Ishikawa (cell line): Measurements from ENCODE around the gene ADGRL3.

Experiments
- CEBPB ChIP-seq: IDR thresholded peaks from 2 replicates; pipeline ENCODE4 v1.6.1; 2012
- CREB1 ChIP-seq: IDR thresholded peaks from 2 replicates; pipeline ENCODE4 v1.6.1; 2012; ENCODE audit warnings: low read depth
- EGR1 ChIP-seq: IDR thresholded peaks from 2 replicates; pipeline ENCODE4 v1.6.1; 2012
- EP300 ChIP-seq: IDR thresholded peaks from 2 replicates; pipeline ENCODE4 v1.6.1; 2012; ENCODE audit warnings: borderline replicate concordance
- FOXM1 ChIP-seq: IDR thresholded peaks from 2 replicates; pipeline ENCODE4 v1.6.1; 2012; ENCODE audit warnings: low read depth, borderline replicate concordance
- NFIC ChIP-seq: IDR thresholded peaks from 2 replicates; pipeline ENCODE4 v1.6.1; 2012
- RAD21 ChIP-seq: IDR thresholded peaks from 2 replicates; pipeline ENCODE4 v1.6.1; 2012; ENCODE audit warnings: low read depth
- TAF1 ChIP-seq: IDR thresholded peaks from 2 replicates; pipeline ENCODE4 v1.6.1; 2012; ENCODE audit warnings: low read depth, mild to moderate bottlenecking
- TCF12 ChIP-seq: IDR thresholded peaks from 2 replicates; pipeline ENCODE4 v1.6.1; 2012; ENCODE audit warnings: low read depth
- TEAD4 ChIP-seq: IDR thresholded peaks from 2 replicates; pipeline ENCODE4 v1.6.1; 2012
- YY1 ChIP-seq: IDR thresholded peaks from 2 replicates; pipeline ENCODE4 v1.6.1; 2012; ENCODE audit warnings: low read depth
- ZBTB7A ChIP-seq: IDR thresholded peaks from 2 replicates; pipeline ENCODE4 v1.6.1; 2012; ENCODE audit warnings: low read depth
- TF ChIP-seq, protein P1 (sequence below): IDR thresholded peaks from 2 replicates; pipeline ENCODE4 v1.6.1; 2012; ENCODE audit warnings: low read depth, mild to moderate bottlenecking
- TF ChIP-seq, protein P2 (sequence below): IDR thresholded peaks from 2 replicates; pipeline ENCODE4 v1.6.1; 2012
- TF ChIP-seq, protein P3 (sequence below): IDR thresholded peaks from 2 replicates; pipeline ENCODE4 v1.6.1; 2012

Gene ADGRL3

DNA sequence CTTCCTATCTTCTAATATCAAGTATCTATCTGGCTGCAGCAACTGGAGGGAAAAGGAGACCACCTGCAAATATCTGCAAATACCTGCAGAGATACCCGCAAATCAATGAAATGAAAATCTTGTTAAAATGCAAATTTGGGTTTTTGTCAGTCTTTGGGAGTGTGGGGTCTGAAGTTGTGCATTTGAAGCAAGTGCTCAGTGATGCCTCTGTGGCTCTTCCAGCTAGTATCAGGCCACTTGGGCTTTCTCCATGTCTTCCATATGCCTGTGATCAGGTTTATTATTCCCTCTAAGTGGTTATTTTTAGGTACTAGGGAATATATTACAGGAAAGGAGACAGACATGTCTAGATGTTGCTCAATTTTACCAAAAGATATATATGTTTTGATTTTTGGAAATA lies 880.3 kb downstream of the ADGRL3 start:
- TF ChIP-seq, protein P1, sequence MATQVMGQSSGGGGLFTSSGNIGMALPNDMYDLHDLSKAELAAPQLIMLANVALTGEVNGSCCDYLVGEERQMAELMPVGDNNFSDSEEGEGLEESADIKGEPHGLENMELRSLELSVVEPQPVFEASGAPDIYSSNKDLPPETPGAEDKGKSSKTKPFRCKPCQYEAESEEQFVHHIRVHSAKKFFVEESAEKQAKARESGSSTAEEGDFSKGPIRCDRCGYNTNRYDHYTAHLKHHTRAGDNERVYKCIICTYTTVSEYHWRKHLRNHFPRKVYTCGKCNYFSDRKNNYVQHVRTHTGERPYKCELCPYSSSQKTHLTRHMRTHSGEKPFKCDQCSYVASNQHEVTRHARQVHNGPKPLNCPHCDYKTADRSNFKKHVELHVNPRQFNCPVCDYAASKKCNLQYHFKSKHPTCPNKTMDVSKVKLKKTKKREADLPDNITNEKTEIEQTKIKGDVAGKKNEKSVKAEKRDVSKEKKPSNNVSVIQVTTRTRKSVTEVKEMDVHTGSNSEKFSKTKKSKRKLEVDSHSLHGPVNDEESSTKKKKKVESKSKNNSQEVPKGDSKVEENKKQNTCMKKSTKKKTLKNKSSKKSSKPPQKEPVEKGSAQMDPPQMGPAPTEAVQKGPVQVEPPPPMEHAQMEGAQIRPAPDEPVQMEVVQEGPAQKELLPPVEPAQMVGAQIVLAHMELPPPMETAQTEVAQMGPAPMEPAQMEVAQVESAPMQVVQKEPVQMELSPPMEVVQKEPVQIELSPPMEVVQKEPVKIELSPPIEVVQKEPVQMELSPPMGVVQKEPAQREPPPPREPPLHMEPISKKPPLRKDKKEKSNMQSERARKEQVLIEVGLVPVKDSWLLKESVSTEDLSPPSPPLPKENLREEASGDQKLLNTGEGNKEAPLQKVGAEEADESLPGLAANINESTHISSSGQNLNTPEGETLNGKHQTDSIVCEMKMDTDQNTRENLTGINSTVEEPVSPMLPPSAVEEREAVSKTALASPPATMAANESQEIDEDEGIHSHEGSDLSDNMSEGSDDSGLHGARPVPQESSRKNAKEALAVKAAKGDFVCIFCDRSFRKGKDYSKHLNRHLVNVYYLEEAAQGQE: no peak

DNA sequence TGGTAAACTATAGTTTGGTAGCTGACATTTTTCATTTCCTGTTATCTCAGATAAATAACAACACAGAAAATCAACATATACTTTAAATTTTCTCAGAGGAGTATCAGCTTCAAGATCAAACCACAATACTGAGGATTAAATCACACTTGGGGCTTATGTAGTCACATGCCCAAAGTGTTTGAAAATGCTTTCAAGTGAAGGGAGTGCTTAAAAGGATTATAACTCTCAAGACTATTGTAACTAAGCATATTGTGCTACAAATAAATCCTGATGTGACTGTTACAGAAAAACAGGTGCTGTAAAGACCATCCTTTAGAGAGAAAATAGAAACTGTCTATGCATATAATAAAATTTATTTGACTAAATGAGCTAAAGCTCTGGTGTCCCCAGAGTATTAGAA lies 887.6 kb downstream of the ADGRL3 start:
- no peak for TF ChIP-seq EGR1
- TF ChIP-seq TCF12: no peak
- TF ChIP-seq NFIC: no peak
- TF ChIP-seq ZBTB7A: no peak
- TF ChIP-seq, protein P1: no peak
- TF ChIP-seq TEAD4: no peak
- no peak for TF ChIP-seq TAF1
- no peak for TF ChIP-seq EP300
- no peak for TF ChIP-seq CREB1
- TF ChIP-seq CEBPB: no peak

DNA sequence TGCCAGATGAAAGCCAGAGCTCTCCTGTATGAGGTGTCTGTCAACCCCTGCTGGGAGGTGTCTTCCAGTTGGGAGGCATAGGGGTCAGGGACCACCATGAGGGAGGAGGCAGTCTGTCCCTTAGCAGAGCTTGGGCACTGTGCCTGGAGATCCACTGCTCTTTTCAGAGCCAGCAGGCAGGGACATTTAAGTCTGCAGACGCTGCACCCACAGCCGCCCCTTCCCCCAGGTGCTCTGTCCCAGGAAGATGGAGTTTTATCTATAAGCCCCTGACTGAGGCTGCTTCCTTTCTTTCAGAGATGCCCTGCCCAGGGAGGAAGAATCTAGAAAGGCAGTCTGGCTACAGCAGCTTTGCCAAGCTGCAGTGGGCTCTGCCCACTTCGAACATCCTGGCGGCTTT lies 893.6 kb downstream of the ADGRL3 start:
- no peak for TF ChIP-seq TEAD4
- no peak for TF ChIP-seq EP300
- TF ChIP-seq, protein P1: no peak
- TF ChIP-seq FOXM1: no peak
- TF ChIP-seq, protein P2, sequence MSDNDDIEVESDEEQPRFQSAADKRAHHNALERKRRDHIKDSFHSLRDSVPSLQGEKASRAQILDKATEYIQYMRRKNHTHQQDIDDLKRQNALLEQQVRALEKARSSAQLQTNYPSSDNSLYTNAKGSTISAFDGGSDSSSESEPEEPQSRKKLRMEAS: no peak
- no peak for TF ChIP-seq ZBTB7A
- TF ChIP-seq, protein P3, sequence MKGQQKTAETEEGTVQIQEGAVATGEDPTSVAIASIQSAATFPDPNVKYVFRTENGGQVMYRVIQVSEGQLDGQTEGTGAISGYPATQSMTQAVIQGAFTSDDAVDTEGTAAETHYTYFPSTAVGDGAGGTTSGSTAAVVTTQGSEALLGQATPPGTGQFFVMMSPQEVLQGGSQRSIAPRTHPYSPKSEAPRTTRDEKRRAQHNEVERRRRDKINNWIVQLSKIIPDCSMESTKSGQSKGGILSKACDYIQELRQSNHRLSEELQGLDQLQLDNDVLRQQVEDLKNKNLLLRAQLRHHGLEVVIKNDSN: no peak
- no peak for TF ChIP-seq TCF12
- no peak for TF ChIP-seq YY1
- TF ChIP-seq TAF1: no peak
- no peak for TF ChIP-seq CREB1
- TF ChIP-seq RAD21: no peak
- TF ChIP-seq EGR1: no peak
- TF ChIP-seq NFIC: no peak
- TF ChIP-seq CEBPB: no peak

DNA sequence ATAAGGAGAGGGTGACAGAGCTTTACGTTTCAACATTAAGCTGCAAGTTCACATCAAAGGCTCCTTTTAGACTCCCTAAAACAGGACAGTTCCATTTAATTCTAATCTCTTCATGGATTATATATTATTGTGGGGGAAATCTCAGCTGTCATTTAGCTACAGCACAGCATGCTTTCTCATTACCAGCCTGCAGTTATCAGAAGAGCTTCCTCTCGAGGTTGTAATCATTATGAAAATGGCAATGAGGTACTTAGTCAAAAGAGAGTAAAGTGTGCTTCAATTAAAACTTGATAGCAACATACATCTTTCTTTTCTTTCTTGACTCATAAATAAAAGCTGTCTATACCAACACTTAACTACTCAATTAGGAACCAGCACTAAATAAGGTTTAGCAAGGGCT lies 896.8 kb downstream of the ADGRL3 start:
- no peak for TF ChIP-seq RAD21
- TF ChIP-seq EP300: no peak
- no peak for TF ChIP-seq FOXM1
- TF ChIP-seq EGR1: no peak
- TF ChIP-seq CREB1: no peak
- TF ChIP-seq TCF12: no peak
- TF ChIP-seq, protein P3: no peak
- TF ChIP-seq NFIC: no peak

DNA sequence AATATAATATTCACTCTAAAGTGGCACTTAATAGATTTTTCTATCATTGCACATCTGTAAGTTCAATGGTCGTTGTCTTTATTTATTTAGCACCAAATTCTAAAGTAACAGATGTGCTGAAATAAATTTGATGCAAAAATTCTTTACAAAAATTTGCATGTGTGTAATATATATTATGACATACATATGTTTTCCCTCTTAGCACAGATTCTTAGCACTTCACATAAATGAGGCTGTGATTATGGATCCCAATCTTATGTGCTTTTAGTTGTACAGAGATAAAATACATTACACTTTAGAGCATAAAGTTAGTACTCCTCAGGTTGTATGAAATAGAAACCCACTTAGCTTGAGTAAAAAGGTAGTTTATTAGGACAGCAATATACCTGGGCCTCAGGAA lies 915.1 kb downstream of the ADGRL3 start:
- TF ChIP-seq EP300 (no peak), TAF1 (no peak), CEBPB (no peak), TEAD4 (no peak), EGR1 (no peak), NFIC (no peak), YY1 (no peak), FOXM1 (no peak), RAD21 (no peak), TCF12 (no peak), ZBTB7A (no peak), CREB1 (no peak)
- TF ChIP-seq, protein P2: no peak
- TF ChIP-seq, protein P1: no peak
- TF ChIP-seq, protein P3: no peak
